Stimulated activated CD4-positive, alpha-beta T cell treated with anti-CD3 and anti-CD28 coated beads, Interleukin-1b, Interleukin-23, amount 100 ng/mL, for 4 hours (primary cell): ENCODE data around the gene CPEB4.
A peak's percentile ranks its signal among the peaks of the same experiment; 100 is the strongest.

ENCODE experiments used
- DNase-seq, 2 donors: peaks; one replicate each; pipeline ENCODE4 v3.0.0-alpha.2; 2020; ENCODE audit warnings: low read depth in 2 of 2

The CPEB4 gene

GRCh38 chr5:173913686-173914321 lies 25.7 kb downstream of the CPEB4 start:
- no peak for DNase-seq

- DNase-seq, result no peak
Observed at GRCh38 chr5:173915310-173916014, 27.3 kb downstream of the CPEB4 start.

GRCh38 chr5:173916233-173916632 lies 28.1 kb downstream of the CPEB4 start:
- DNase-seq, result no peak

- DNase-seq, result peak; percentile 30 to 36
Observed at GRCh38 chr5:173917788-173918786, 29.9 kb downstream of the CPEB4 start.

GRCh38 chr5:173919443-173919842 lies 31.3 kb downstream of the CPEB4 start:
- DNase-seq, result no peak

GRCh38 chr5:173920024-173920753 lies 32.0 kb downstream of the CPEB4 start:
- no peak for DNase-seq

- DNase-seq, result no peak
Observed at GRCh38 chr5:173920866-173921555, 32.9 kb downstream of the CPEB4 start.

- DNase-seq, result no peak
Observed at GRCh38 chr5:173922527-173922926, 34.4 kb downstream of the CPEB4 start.

- DNase-seq, result no peak
Observed at GRCh38 chr5:173923218-173924095, 35.3 kb downstream of the CPEB4 start.

GRCh38 chr5:173924899-173925298 lies 36.8 kb downstream of the CPEB4 start:
- no peak for DNase-seq

GRCh38 chr5:173925449-173926071 lies 37.4 kb downstream of the CPEB4 start:
- peak in 1 of 2 donors; percentile 11 for DNase-seq

GRCh38 chr5:173926359-173926758 lies 38.2 kb downstream of the CPEB4 start:
- no peak for DNase-seq

GRCh38 chr5:173928871-173929574 lies 40.9 kb downstream of the CPEB4 start:
- DNase-seq, result no peak

- no peak for DNase-seq
Observed at GRCh38 chr5:173932695-173933139, 44.6 kb downstream of the CPEB4 start.

- no peak for DNase-seq
Observed at GRCh38 chr5:173933901-173934300, 45.8 kb downstream of the CPEB4 start.

- DNase-seq, result no peak
Observed at GRCh38 chr5:173935396-173935795, 47.2 kb downstream of the CPEB4 start.

- DNase-seq, result no peak
Observed at GRCh38 chr5:173940269-173940668, 52.1 kb downstream of the CPEB4 start.

- no peak for DNase-seq
Observed at GRCh38 chr5:173941102-173941501, 53.0 kb downstream of the CPEB4 start.
